Hepatocyte (in vitro differentiated cells): ENCODE results near the gene GOLGA6L6.
"Not testable (repeated sequence)": the region's sequence is repeated elsewhere in the genome, so short reads cannot be mapped to it uniquely, and the experiment has no call there.

Experiments
- EZH2phosphoT487 ChIP-seq: fragments of 200-600 bp; sonication (generic); IDR thresholded peaks from one replicate; pipeline ENCODE4 v1.6.1; 2018; ENCODE audit warnings: antibody characterized with exemption, mild to moderate bottlenecking, low read depth, moderate library complexity; ENCODE audit not compliant: unreplicated experiment, severe bottlenecking
- TF ChIP-seq, protein P1 (sequence below): fragments of 200-600 bp; sonication (generic); IDR thresholded peaks from 2 replicates; pipeline ENCODE4 v1.5.1; 2016; ENCODE audit warnings: antibody characterized with exemption, mild to moderate bottlenecking; ENCODE audit not compliant: poor library complexity

DNA sequence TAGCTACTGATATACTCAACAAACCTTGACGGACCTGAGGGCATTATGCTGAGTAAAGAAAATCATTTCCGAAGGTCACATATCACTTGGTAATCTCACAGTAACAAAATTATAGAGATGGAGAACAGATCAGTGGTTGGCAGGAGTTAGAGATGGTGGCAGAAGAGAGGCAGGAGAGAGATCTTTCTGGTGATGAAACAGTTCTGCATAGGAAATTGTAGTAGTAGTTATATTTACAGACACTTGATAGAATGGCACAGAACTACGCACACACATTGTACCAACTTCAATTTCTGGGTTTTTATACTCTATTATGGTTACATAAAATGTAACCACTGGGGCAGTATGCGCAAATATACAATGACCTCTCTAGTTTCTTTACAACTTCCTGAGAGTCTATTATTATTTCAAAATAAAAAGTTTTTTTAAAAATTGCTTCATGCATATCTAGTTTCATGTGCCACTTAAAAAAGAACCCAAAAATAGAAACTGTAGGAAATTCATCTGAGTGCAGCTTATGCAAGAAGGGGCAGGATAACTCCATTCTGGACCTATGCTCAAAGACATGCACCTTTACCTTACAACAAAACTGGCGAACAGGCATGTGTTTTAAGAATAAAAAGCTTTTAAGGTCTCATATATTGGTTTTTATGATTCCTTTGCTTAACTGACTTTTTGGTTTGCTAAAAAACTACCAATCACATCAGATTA, 39.9 kb downstream of the GOLGA6L6 start:
- not testable (repeated sequence) for TF ChIP-seq EZH2phosphoT487
- TF ChIP-seq, protein P1, sequence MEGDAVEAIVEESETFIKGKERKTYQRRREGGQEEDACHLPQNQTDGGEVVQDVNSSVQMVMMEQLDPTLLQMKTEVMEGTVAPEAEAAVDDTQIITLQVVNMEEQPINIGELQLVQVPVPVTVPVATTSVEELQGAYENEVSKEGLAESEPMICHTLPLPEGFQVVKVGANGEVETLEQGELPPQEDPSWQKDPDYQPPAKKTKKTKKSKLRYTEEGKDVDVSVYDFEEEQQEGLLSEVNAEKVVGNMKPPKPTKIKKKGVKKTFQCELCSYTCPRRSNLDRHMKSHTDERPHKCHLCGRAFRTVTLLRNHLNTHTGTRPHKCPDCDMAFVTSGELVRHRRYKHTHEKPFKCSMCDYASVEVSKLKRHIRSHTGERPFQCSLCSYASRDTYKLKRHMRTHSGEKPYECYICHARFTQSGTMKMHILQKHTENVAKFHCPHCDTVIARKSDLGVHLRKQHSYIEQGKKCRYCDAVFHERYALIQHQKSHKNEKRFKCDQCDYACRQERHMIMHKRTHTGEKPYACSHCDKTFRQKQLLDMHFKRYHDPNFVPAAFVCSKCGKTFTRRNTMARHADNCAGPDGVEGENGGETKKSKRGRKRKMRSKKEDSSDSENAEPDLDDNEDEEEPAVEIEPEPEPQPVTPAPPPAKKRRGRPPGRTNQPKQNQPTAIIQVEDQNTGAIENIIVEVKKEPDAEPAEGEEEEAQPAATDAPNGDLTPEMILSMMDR, result not testable (repeated sequence)
